Thyroid gland (tissue), 4 donors: ENCODE results near the gene RGSL1. TPM values are rescaled to one million over a fixed set of nuclear protein-coding genes. Genes with fewer than 3 reads are reported as not detected.
"Not testable (repeated sequence)": the region's sequence is repeated elsewhere in the genome, so short reads cannot be mapped to it uniquely, and the experiment has no call there.

Experiments
- DNase-seq, 2 donors: peaks; one replicate each; pipeline ENCODE4 v3.0.0-alpha.2; 2019
- H3K27ac ChIP-seq, 3 donors: fragments of 200-600 bp; sonication (generic); 1 replicate in 2 of 3; 2 replicates in 1 of 3; pipeline ENCODE4 v1.5.1; 2016 to 2019; ENCODE audit warnings: mild to moderate bottlenecking in 1 of 3, moderate library complexity in 1 of 3
- H3K27me3 ChIP-seq: fragments of 200-600 bp; sonication (generic); one replicate; pipeline ENCODE4 v1.5.1; 2019
- H3K36me3 ChIP-seq, 2 donors: fragments of 200-600 bp; sonication (generic); one replicate each; pipeline ENCODE4 v1.5.1; 2016 to 2019
- H3K4me1 ChIP-seq, 2 donors: fragments of 200-600 bp; sonication (generic); one replicate each; pipeline ENCODE4 v1.5.1; 2017 to 2019
- H3K4me3 ChIP-seq, 3 donors: fragments of 200-600 bp; sonication (generic); replicated peaks in 1 of 3; 1 replicate in 2 of 3; 2 replicates in 1 of 3; pipeline ENCODE4 v1.5.1; 2016; ENCODE audit warnings: mild to moderate bottlenecking in 1 of 3
- H3K9me3 ChIP-seq: fragments of 200-600 bp; sonication (generic); one replicate; pipeline ENCODE4 v1.5.1; 2017
- POLR2A ChIP-seq, 2 donors: fragments of 450-650 bp; IDR thresholded peaks; one replicate each; pipeline ENCODE4 v1.6.1; 2017; ENCODE audit warnings: antibody characterized with exemption in 2 of 2, mild to moderate bottlenecking in 2 of 2, moderate library complexity in 1 of 2
- WGBS, 2 donors: methylation state at CpG; one replicate each; pipeline ENCODE4 v1.1.5; 2017; 5-methylcytosine and 5-hydroxymethylcytosine counted together
- intact Hi-C: fragments of 100-400 bp; cut with DNase I; formaldehyde crosslinking; loops from one replicate; pipeline ENCODE4 v1.15.1; 2023
- total RNA-seq, 4 donors: library from RNA; depleted of rRNA; stranded (reverse); fragments of >200 nt; gene quantifications; one replicate each; pipeline ENCODE4 v1.2.3, GENCODE V29; 2016
- TF ChIP-seq, protein P1 (sequence below), 6 experiments: fragments of 200-600 bp in 3 of 6; fragments of 450-650 bp in 3 of 6; sonication (generic) in 3 of 6; IDR thresholded peaks; one replicate each; pipeline ENCODE4 v1.5.1; 2016 to 2019; ENCODE audit warnings: antibody characterized with exemption in 6 of 6, mild to moderate bottlenecking in 2 of 6, inconsistent platforms in 1 of 6, moderate library complexity in 1 of 6

The RGSL1 gene
- total RNA-seq, 4 donors from 2014 or later: 0.27 TPM; not detected in 3

- Histone ChIP-seq H3K27me3 (no peaks in the 10 kb centered on the region), H3K9me3 (no peaks in the 10 kb centered on the region), H3K27ac (no peak overlapping the region), H3K4me1 (no peaks in the 10 kb centered on the region), H3K4me3 (no peak overlapping the region), H3K36me3 (no peaks in the 10 kb centered on the region)
- no peak for TF ChIP-seq POLR2A (IDR thresholded peaks at IDR 0.05)
- TF ChIP-seq, protein P1, sequence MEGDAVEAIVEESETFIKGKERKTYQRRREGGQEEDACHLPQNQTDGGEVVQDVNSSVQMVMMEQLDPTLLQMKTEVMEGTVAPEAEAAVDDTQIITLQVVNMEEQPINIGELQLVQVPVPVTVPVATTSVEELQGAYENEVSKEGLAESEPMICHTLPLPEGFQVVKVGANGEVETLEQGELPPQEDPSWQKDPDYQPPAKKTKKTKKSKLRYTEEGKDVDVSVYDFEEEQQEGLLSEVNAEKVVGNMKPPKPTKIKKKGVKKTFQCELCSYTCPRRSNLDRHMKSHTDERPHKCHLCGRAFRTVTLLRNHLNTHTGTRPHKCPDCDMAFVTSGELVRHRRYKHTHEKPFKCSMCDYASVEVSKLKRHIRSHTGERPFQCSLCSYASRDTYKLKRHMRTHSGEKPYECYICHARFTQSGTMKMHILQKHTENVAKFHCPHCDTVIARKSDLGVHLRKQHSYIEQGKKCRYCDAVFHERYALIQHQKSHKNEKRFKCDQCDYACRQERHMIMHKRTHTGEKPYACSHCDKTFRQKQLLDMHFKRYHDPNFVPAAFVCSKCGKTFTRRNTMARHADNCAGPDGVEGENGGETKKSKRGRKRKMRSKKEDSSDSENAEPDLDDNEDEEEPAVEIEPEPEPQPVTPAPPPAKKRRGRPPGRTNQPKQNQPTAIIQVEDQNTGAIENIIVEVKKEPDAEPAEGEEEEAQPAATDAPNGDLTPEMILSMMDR (IDR thresholded peaks at IDR 0.05): no peak
- 84 to 93% methylated on average over 1 of the region's 1 CpG for WGBS, 2 donors
- DNase-seq: no peak
- intact Hi-C loops: no loop called here
Measured at GRCh38 chr1:182442333-182442732, 7.6 kb upstream of the RGSL1 start.

DNA sequence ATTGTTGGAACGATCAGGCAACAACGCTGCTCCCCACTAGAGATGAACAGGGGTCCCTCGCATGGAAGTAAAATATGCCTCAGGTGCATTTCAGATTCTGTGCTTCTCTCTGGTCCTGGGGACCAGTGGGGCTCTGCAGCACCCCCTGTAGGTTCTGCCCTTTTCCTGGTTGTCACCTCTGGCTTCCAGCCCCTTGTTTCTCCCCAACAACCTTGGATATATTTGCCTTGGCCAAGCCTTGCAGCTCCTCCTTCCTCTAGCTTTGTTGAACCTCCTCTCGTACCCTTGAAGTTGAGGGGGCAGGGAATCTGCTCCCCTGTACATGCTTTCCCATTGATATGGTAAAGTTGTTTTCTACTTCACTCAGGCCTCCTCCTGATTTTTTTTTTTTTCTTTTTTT, 5.4 kb upstream of the RGSL1 start:
- Histone ChIP-seq H3K9me3 (no peaks in the 10 kb centered on the region), H3K36me3 (no peaks in the 10 kb centered on the region), H3K27me3 (no peaks in the 10 kb centered on the region), H3K4me1 (no peaks in the 10 kb centered on the region), H3K27ac (no peak overlapping the region), H3K4me3 (no peak overlapping the region)
- TF ChIP-seq, protein P1 (IDR thresholded peaks at IDR 0.05): no peak
- TF ChIP-seq POLR2A (IDR thresholded peaks at IDR 0.05): no peak
- 79 to 80% methylated on average over 4 of the region's 4 CpGs for WGBS, 2 donors
- DNase-seq: no peak
- intact Hi-C loops: loop anchor here (2.0 kb wide), 1 partner anchor 340 kb away; no protein-coding TSS in a partner anchor

GRCh38 chr1:182446033-182446669, 3.8 kb upstream of the RGSL1 start:
- H3K27me3 ChIP-seq: no peaks in the 10 kb centered on the region
- 2% methylated on average over 3 of the region's 3 CpGs for WGBS, 2 donors
- H3K4me1 ChIP-seq: no peaks in the 10 kb centered on the region
- no peaks in the 10 kb centered on the region for H3K36me3 ChIP-seq
- no peak overlapping the region for H3K27ac ChIP-seq
- TF ChIP-seq, protein P1 (IDR thresholded peaks at IDR 0.05): peak; percentile 33 to 74 (median 62)
- no peak for TF ChIP-seq POLR2A (IDR thresholded peaks at IDR 0.05)
- H3K9me3 ChIP-seq: no peaks in the 10 kb centered on the region
- intact Hi-C loops: loop anchor here (5.0 kb wide), 1 partner anchor 146 kb away; no protein-coding TSS in a partner anchor
- peak; percentile 20 to 37 for DNase-seq
- no peak overlapping the region for H3K4me3 ChIP-seq

- intact Hi-C loops: loop anchor here (5.0 kb wide), 1 partner anchor 145 kb away; no protein-coding TSS in a partner anchor
- not testable (repeated sequence) for H3K27ac ChIP-seq, H3K9me3 ChIP-seq, DNase-seq, H3K4me1 ChIP-seq, H3K4me3 ChIP-seq, H3K36me3 ChIP-seq, H3K27me3 ChIP-seq
- WGBS, 2 donors: 78 to 97% methylated on average over 2 of the region's 2 CpGs
Measured at GRCh38 chr1:182447124-182447523, 2.8 kb upstream of the RGSL1 start.

GRCh38 chr1:182447660-182448059, 2.3 kb upstream of the RGSL1 start:
- TF ChIP-seq, protein P1 (IDR thresholded peaks at IDR 0.05): no peak
- no peak for TF ChIP-seq POLR2A (IDR thresholded peaks at IDR 0.05)
- WGBS, 2 donors: 93 to 98% methylated on average over 1 of the region's 1 CpG
- DNase-seq: no peak
- H3K36me3 ChIP-seq: no peaks in the 10 kb centered on the region
- no peaks in the 10 kb centered on the region for H3K27me3 ChIP-seq
- no peak overlapping the region for H3K4me3 ChIP-seq
- no peak overlapping the region for H3K27ac ChIP-seq
- intact Hi-C loops: loop anchor here (5.0 kb wide), 1 partner anchor 145 kb away; no protein-coding TSS in a partner anchor
- no peaks in the 10 kb centered on the region for H3K4me1 ChIP-seq
- H3K9me3 ChIP-seq: no peaks in the 10 kb centered on the region
